GM18499 (cell line): ENCODE data around the gene ADARB1.
"Not testable (repeated sequence)": the region's sequence is repeated elsewhere in the genome, so short reads cannot be mapped to it uniquely, and the experiment has no call there.

Experiments used
- ATAC-seq: cut with Tn5 transposase; IDR thresholded peaks from one replicate; pipeline ENCODE4 v1.9.1; 2021; ENCODE audit warnings: moderate number of reproducible peaks; ENCODE audit not compliant: insufficient read depth, unreplicated experiment

The ADARB1 gene

GRCh38 chr21:45074048-45074817 lies at the start of gene ADARB1:
Gene ADARB1 (plus strand): TSS chr21:45074580. CDS start chr21:45171657, 97,077 bp downstream.
- ATAC-seq: no peak

GRCh38 chr21:45026066-45026745 lies 48.2 kb upstream of the ADARB1 start:
- ATAC-seq: no peak

GRCh38 chr21:45026826-45027225 lies 47.6 kb upstream of the ADARB1 start:
- no peak for ATAC-seq

- no peak for ATAC-seq
Observed at GRCh38 chr21:45027241-45028196, 46.9 kb upstream of the ADARB1 start.

- not testable (repeated sequence) for ATAC-seq
Observed at GRCh38 chr21:45028645-45029044, 45.7 kb upstream of the ADARB1 start.

- ATAC-seq: no peak
Observed at GRCh38 chr21:45029298-45029947, 45.0 kb upstream of the ADARB1 start.

- ATAC-seq: no peak
Observed at GRCh38 chr21:45029948-45030681, 44.3 kb upstream of the ADARB1 start.

GRCh38 chr21:45030682-45031570 lies 43.5 kb upstream of the ADARB1 start:
- no peak for ATAC-seq

GRCh38 chr21:45031571-45032191 lies 42.7 kb upstream of the ADARB1 start:
- ATAC-seq: no peak

GRCh38 chr21:45032332-45032731 lies 42.0 kb upstream of the ADARB1 start:
- no peak for ATAC-seq

- no peak for ATAC-seq
Observed at GRCh38 chr21:45032977-45033710, 41.2 kb upstream of the ADARB1 start.

GRCh38 chr21:45033791-45034555 lies 40.4 kb upstream of the ADARB1 start:
- no peak for ATAC-seq

- no peak for ATAC-seq
Observed at GRCh38 chr21:45034556-45035476, 39.6 kb upstream of the ADARB1 start.

GRCh38 chr21:45035477-45035848 lies 38.9 kb upstream of the ADARB1 start:
- no peak for ATAC-seq

GRCh38 chr21:45036630-45037029 lies 37.8 kb upstream of the ADARB1 start:
- no peak for ATAC-seq

GRCh38 chr21:45037986-45038385 lies 36.4 kb upstream of the ADARB1 start:
- ATAC-seq: no peak
